ENCODE results near the gene SPAG8.

GRCh38 chr9:35834260-35835215 is 22.5 kb upstream of the SPAG8 start:
- TF ChIP-seq POLR2A (IDR thresholded peaks at IDR 0.05; ENCODE audit: low read length) (no peak), GATA1 (IDR thresholded peaks at IDR 0.05; ENCODE audit: low read depth, low read length) (no peak)

Data from erythroblast (primary cell).